H9 (cell line): ENCODE measurements around the gene GARS1. TPM values are rescaled to one million over a fixed set of nuclear protein-coding genes. Genes with fewer than 3 reads are reported as not detected.
A peak's percentile ranks its signal among the peaks of the same experiment; 100 is the strongest.

ENCODE experiments used
- DNase-seq: peaks from one replicate; pipeline ENCODE4 v3.0.0-alpha.2; 2017
- H2AFZ ChIP-seq: one replicate; pipeline ENCODE4 v1.6.1; 2013; ENCODE audit warnings: mild to moderate bottlenecking, low read length, control low read depth, moderate library complexity
- H2AK5ac ChIP-seq: 2 replicates; pipeline ENCODE4 v1.6.1; 2013; ENCODE audit warnings: low read length, control low read depth, mixed read lengths; ENCODE audit not compliant: insufficient read length
- H2BK120ac ChIP-seq: one replicate; pipeline ENCODE4 v1.6.1; 2013; ENCODE audit warnings: low read depth, mild to moderate bottlenecking, low read length, control low read depth, inconsistent platforms; ENCODE audit not compliant: poor library complexity, severe bottlenecking
- H2BK12ac ChIP-seq: 2 replicates; pipeline ENCODE4 v1.6.1; 2013; ENCODE audit warnings: low read length, control low read depth, mixed read lengths, low read depth; ENCODE audit not compliant: insufficient read length
- H2BK15ac ChIP-seq: 2 replicates; pipeline ENCODE4 v1.6.1; 2013; ENCODE audit warnings: low read depth, low read length, control low read depth
- H2BK20ac ChIP-seq: one replicate; pipeline ENCODE4 v1.6.1; 2013; ENCODE audit warnings: low read depth, mild to moderate bottlenecking, low read length, control low read depth, inconsistent platforms; ENCODE audit not compliant: poor library complexity, severe bottlenecking
- H2BK5ac ChIP-seq: 2 replicates; pipeline ENCODE4 v1.6.1; 2013; ENCODE audit warnings: low read length, control low read depth, mixed read lengths; ENCODE audit not compliant: insufficient read length
- H3K14ac ChIP-seq: 2 replicates; pipeline ENCODE4 v1.6.1; 2013; ENCODE audit warnings: low read length, control low read depth; ENCODE audit not compliant: insufficient read depth
- H3K18ac ChIP-seq: 2 replicates; pipeline ENCODE4 v1.6.1; 2013; ENCODE audit warnings: low read depth, mild to moderate bottlenecking, mixed read lengths, low read length, control low read depth; ENCODE audit not compliant: insufficient read length
- H3K23ac ChIP-seq: 2 replicates; pipeline ENCODE4 v1.6.1; 2013; ENCODE audit warnings: low read length, control low read depth, mixed read lengths, low read depth; ENCODE audit not compliant: insufficient read length
- H3K23me2 ChIP-seq: 2 replicates; pipeline ENCODE4 v1.6.1; 2013; ENCODE audit warnings: low read depth, mild to moderate bottlenecking, mixed read lengths, low read length, control low read depth; ENCODE audit not compliant: insufficient read length, poor library complexity, severe bottlenecking
- H3K27ac ChIP-seq: 2 replicates; pipeline ENCODE4 v1.5.1; 2013; ENCODE audit warnings: low read length, control low read depth, mixed read lengths, low read depth; ENCODE audit not compliant: insufficient read length
- H3K27me3 ChIP-seq: 2 replicates; pipeline ENCODE4 v1.6.1; 2013; ENCODE audit warnings: low read length, control low read depth, inconsistent platforms; ENCODE audit not compliant: insufficient read depth
- H3K4ac ChIP-seq: 2 replicates; pipeline ENCODE4 v1.6.1; 2013; ENCODE audit warnings: low read depth, mild to moderate bottlenecking, control low read depth, inconsistent platforms, low read length, moderate library complexity
- H3K4me1 ChIP-seq: 2 replicates; pipeline ENCODE4 v1.6.1; 2013; ENCODE audit warnings: low read length, control low read depth, inconsistent platforms; ENCODE audit not compliant: insufficient read depth
- H3K4me2 ChIP-seq: 2 replicates; pipeline ENCODE4 v1.6.1; 2013; ENCODE audit warnings: low read length, control low read depth, mixed read lengths; ENCODE audit not compliant: insufficient read length, insufficient read depth
- H3K56ac ChIP-seq: 2 replicates; pipeline ENCODE4 v1.6.1; 2013; ENCODE audit warnings: low read depth, mild to moderate bottlenecking, mixed read lengths, low read length, control low read depth; ENCODE audit not compliant: insufficient read length
- H3K79me1 ChIP-seq: 2 replicates; pipeline ENCODE4 v1.6.1; 2013; ENCODE audit warnings: low read depth, mild to moderate bottlenecking, moderate library complexity, low read length, control low read depth, inconsistent platforms; ENCODE audit not compliant: insufficient read depth, poor library complexity, severe bottlenecking
- H3K79me2 ChIP-seq: 2 replicates; pipeline ENCODE4 v1.6.1; 2013; ENCODE audit warnings: low read length, control low read depth, inconsistent platforms; ENCODE audit not compliant: insufficient read depth
- H3K9ac ChIP-seq: 2 replicates; pipeline ENCODE4 v1.6.1; 2013; ENCODE audit warnings: low read length, control low read depth, mixed read lengths; ENCODE audit not compliant: insufficient read length; ENCODE audit errors: extremely low read depth
- H3K9me3 ChIP-seq: one replicate; pipeline ENCODE4 v1.6.1; 2013; ENCODE audit warnings: low read depth, low read length, inconsistent platforms; ENCODE audit not compliant: control insufficient read depth
- H3T11ph ChIP-seq: one replicate; pipeline ENCODE4 v1.6.1; 2013; ENCODE audit warnings: mild to moderate bottlenecking, low read length, control low read depth, inconsistent platforms
- H4K20me1 ChIP-seq: one replicate; pipeline ENCODE4 v1.6.1; 2013; ENCODE audit not compliant: control insufficient read depth, insufficient read length, insufficient read depth
- H4K5ac ChIP-seq: 2 replicates; pipeline ENCODE4 v1.6.1; 2013; ENCODE audit warnings: low read depth, mild to moderate bottlenecking, mixed read lengths, low read length, control low read depth; ENCODE audit not compliant: insufficient read length
- H4K8ac ChIP-seq: replicated peaks from 2 replicates; pipeline ENCODE4 v1.6.1; 2013; ENCODE audit warnings: low read length, control low read depth, mixed read lengths, low read depth; ENCODE audit not compliant: insufficient read length
- H4K91ac ChIP-seq: 2 replicates; pipeline ENCODE4 v1.6.1; 2013; ENCODE audit warnings: low read depth, mild to moderate bottlenecking, moderate library complexity, mixed read lengths, low read length, control low read depth; ENCODE audit not compliant: insufficient read length
- H3K27ac Mint-ChIP-seq, 3 experiments: 2 replicates in 2 of 3; 3 replicates in 1 of 3; pipeline ENCODE4 v1.8.0; 2020 to 2021; ENCODE audit warnings: mixed read lengths in 3 of 3, mild to moderate bottlenecking in 1 of 3, moderate library complexity in 1 of 3
- H3K27me3 Mint-ChIP-seq: 2 replicates; pipeline ENCODE4 v1.8.0; 2021; ENCODE audit warnings: low read depth, mild to moderate bottlenecking, moderate library complexity, mixed read lengths
- H3K36me3 Mint-ChIP-seq, 3 experiments: 2 replicates in 2 of 3; 3 replicates in 1 of 3; pipeline ENCODE4 v1.8.0; 2020 to 2021; ENCODE audit warnings: low read depth in 3 of 3, mixed read lengths in 3 of 3; ENCODE audit not compliant: insufficient read depth in 1 of 3
- H3K4me1 Mint-ChIP-seq, 2 experiments: 2 replicates each; pipeline ENCODE4 v1.8.0; 2020; ENCODE audit warnings: mixed read lengths in 2 of 2
- H3K4me3 Mint-ChIP-seq, 2 experiments: 2 replicates in 1 of 2; 3 replicates in 1 of 2; pipeline ENCODE4 v1.8.0; 2020 to 2021; ENCODE audit warnings: mild to moderate bottlenecking in 2 of 2, mixed read lengths in 2 of 2, moderate library complexity in 1 of 2
- H3K9me3 Mint-ChIP-seq, 2 experiments: 2 replicates in 1 of 2; 3 replicates in 1 of 2; pipeline ENCODE4 v1.8.0; 2020; ENCODE audit warnings: mild to moderate bottlenecking in 2 of 2, mixed read lengths in 2 of 2, moderate library complexity in 1 of 2
- WGBS: extraction: QIAGEN DNeasy Blood & Tissue Kit; methylation state at CpG from one replicate; pipeline ENCODE4 v1.1.7; 2013; ENCODE audit warnings: missing lambda C conversion rate, low lambda C conversion rate, mixed read lengths; ENCODE audit not compliant: insufficient read length; ENCODE audit errors: extremely low coverage; 5-methylcytosine and 5-hydroxymethylcytosine counted together
- total RNA-seq: library from RNA; stranded (reverse); gene quantifications from 2 replicates; pipeline ENCODE4 v1.2.1, GENCODE V29; 2021
- TF ChIP-seq, protein P1 (sequence below): fragments of 200-600 bp; sonication (generic); conservative IDR thresholded peaks from 3 replicates; pipeline ENCODE4 v1.8.0; 2021; ENCODE audit warnings: antibody characterized with exemption, mild to moderate bottlenecking

GARS1 gene
- total RNA-seq, 1 experiment from 2014 or later: 234 TPM

DNA sequence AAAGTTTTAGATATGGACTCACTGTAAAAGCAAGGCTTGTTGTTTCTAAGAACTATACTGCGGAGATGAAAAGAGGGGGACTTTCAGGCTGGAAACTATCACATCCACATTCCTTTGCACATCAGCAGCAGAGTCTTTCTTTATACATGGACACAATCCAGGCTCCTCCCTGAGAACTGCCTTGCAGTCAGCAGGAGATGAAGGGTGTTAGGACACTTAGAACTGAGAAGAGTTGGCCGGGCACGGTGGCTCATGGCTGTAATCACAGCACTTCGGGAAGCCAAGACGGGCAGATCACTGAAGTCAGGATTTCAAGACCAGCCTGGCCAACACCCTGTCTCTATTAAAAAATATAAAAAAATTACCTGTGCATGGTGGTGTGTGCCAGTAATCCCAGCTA lies 9.7 kb upstream of the GARS1 start:
- WGBS: no CpG with 5 or more reads among the region's 5 CpGs
- Mint-ChIP-seq H3K27ac (no peak overlapping the region; a peak in 1 of 7 replicates), H3K36me3 (peaks cover 33 to 53% (median 46%) of the 10 kb centered on the region in 3 experiments), H3K4me3 (no peak overlapping the region), H3K4me1 (peaks cover 21 to 28% of the 10 kb centered on the region in 2 experiments), H3K27me3 (peaks cover 20% of the 10 kb centered on the region), H3K9me3 (peaks cover 20 to 33% of the 10 kb centered on the region in 2 experiments)
- H2BK120ac ChIP-seq: no peak overlapping the region
- H3K23me2 ChIP-seq: no peaks in the 10 kb centered on the region
- H2BK15ac ChIP-seq: no peak overlapping the region
- H2BK12ac ChIP-seq: no peak overlapping the region
- H3K56ac ChIP-seq: no peak overlapping the region
- no peak overlapping the region for H3K18ac ChIP-seq
- no peaks in the 10 kb centered on the region for H3K79me1 ChIP-seq
- H4K20me1 ChIP-seq: no peaks in the 10 kb centered on the region
- H3K9ac ChIP-seq: no peak overlapping the region
- H3K27me3 ChIP-seq: no peaks in the 10 kb centered on the region
- H3K23ac ChIP-seq: no peak overlapping the region
- H3K79me2 ChIP-seq: no peaks in the 10 kb centered on the region
- H4K5ac ChIP-seq: no peak overlapping the region
- H3T11ph ChIP-seq: no peak overlapping the region
- peak overlapping the region; percentile 30 for H3K4me2 ChIP-seq
- no peak overlapping the region for H2BK5ac ChIP-seq
- H4K91ac ChIP-seq: no peak overlapping the region
- no peak overlapping the region for H4K8ac ChIP-seq
- H2AK5ac ChIP-seq: no peak overlapping the region
- H2BK20ac ChIP-seq: no peak overlapping the region
- H3K27ac ChIP-seq: no peak overlapping the region
- peaks cover 6% of the 10 kb centered on the region; the same call in 1 of the 2 replicates for H3K4me1 ChIP-seq
- no peak overlapping the region for H3K4ac ChIP-seq
- peaks cover 6% of the 10 kb centered on the region for H3K9me3 ChIP-seq
- TF ChIP-seq, protein P1, sequence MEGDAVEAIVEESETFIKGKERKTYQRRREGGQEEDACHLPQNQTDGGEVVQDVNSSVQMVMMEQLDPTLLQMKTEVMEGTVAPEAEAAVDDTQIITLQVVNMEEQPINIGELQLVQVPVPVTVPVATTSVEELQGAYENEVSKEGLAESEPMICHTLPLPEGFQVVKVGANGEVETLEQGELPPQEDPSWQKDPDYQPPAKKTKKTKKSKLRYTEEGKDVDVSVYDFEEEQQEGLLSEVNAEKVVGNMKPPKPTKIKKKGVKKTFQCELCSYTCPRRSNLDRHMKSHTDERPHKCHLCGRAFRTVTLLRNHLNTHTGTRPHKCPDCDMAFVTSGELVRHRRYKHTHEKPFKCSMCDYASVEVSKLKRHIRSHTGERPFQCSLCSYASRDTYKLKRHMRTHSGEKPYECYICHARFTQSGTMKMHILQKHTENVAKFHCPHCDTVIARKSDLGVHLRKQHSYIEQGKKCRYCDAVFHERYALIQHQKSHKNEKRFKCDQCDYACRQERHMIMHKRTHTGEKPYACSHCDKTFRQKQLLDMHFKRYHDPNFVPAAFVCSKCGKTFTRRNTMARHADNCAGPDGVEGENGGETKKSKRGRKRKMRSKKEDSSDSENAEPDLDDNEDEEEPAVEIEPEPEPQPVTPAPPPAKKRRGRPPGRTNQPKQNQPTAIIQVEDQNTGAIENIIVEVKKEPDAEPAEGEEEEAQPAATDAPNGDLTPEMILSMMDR: no peak
- no peak overlapping the region for H2AFZ ChIP-seq
- no peak for DNase-seq
- no peak overlapping the region for H3K14ac ChIP-seq
